Keratinocyte (primary cell): ENCODE measurements around the gene INTS14. TPM values are rescaled to one million over a fixed set of nuclear protein-coding genes. Genes with fewer than 3 reads are reported as not detected.

Experiments
- DNase-seq: peaks from one replicate; pipeline ENCODE4 v3.0.0-alpha.2; 2011; ENCODE audit warnings: low read depth, missing footprints, low spot score
- FAIRE-seq: peaks from 2 replicates; lab custom pipeline; 2011; peaks lifted over from hg19 to GRCh38; lab: Jason Lieb, UNC
- H2AFZ ChIP-seq: 2 replicates; pipeline ENCODE4 v1.6.0; 2012; ENCODE audit warnings: low read length, control low read depth, inconsistent platforms; ENCODE audit not compliant: control insufficient read depth
- H3K27ac ChIP-seq: 2 replicates; pipeline ENCODE4 v1.5.1; 2011; ENCODE audit warnings: low read length; ENCODE audit not compliant: control insufficient read depth, insufficient read depth
- H3K27me3 ChIP-seq: 3 replicates; pipeline ENCODE4 v1.6.0; 2011; ENCODE audit warnings: low read length; ENCODE audit not compliant: control insufficient read depth, insufficient read depth; ENCODE audit errors: extremely low read depth
- H3K36me3 ChIP-seq, 2 experiments: 2 replicates in 1 of 2; 3 replicates in 1 of 2; pipeline ENCODE4 v1.5.1; 2011; ENCODE audit warnings: low read length in 2 of 2, mild to moderate bottlenecking in 1 of 2; ENCODE audit not compliant: control insufficient read depth in 2 of 2, insufficient read depth in 2 of 2; ENCODE audit errors: extremely low read depth in 1 of 2
- H3K4me1 ChIP-seq: 3 replicates; pipeline ENCODE4 v1.5.1; 2011; ENCODE audit warnings: low read length; ENCODE audit not compliant: control insufficient read depth, insufficient read depth; ENCODE audit errors: extremely low read depth
- H3K4me2 ChIP-seq: 3 replicates; pipeline ENCODE4 v1.6.0; 2011; ENCODE audit warnings: low read depth, low read length; ENCODE audit not compliant: control insufficient read depth, insufficient read depth; ENCODE audit errors: extremely low read depth
- H3K4me3 ChIP-seq, 3 experiments: fragments of 200-600 bp in 1 of 3; sonication (generic) in 1 of 3; 2 replicates in 2 of 3; 3 replicates in 1 of 3; pipeline ENCODE4 v1.5.1; 2011 to 2016; ENCODE audit warnings: low read length in 3 of 3, mild to moderate bottlenecking in 3 of 3, control low read depth in 2 of 3, inconsistent platforms in 1 of 3, low read depth in 1 of 3, mixed read lengths in 1 of 3, mixed run types in 1 of 3, moderate library complexity in 1 of 3; ENCODE audit not compliant: control insufficient read depth in 2 of 3, insufficient read depth in 2 of 3; ENCODE audit errors: extremely low read depth in 1 of 3
- H3K79me2 ChIP-seq: 2 replicates; pipeline ENCODE4 v1.6.0; 2012; ENCODE audit warnings: low read length; ENCODE audit not compliant: control insufficient read depth, insufficient read depth
- H3K9ac ChIP-seq: 3 replicates; pipeline ENCODE4 v1.6.0; 2011; ENCODE audit warnings: low read length; ENCODE audit not compliant: control insufficient read depth, insufficient read depth; ENCODE audit errors: extremely low read depth
- H3K9me1 ChIP-seq: 3 replicates; pipeline ENCODE4 v1.6.0; 2011; ENCODE audit warnings: low read length; ENCODE audit not compliant: control insufficient read depth, insufficient read depth; ENCODE audit errors: extremely low read depth
- H3K9me3 ChIP-seq: 2 replicates; pipeline ENCODE4 v1.5.1; 2012; ENCODE audit warnings: low read depth, low read length; ENCODE audit not compliant: control insufficient read depth
- H4K20me1 ChIP-seq: 3 replicates; pipeline ENCODE4 v1.6.0; 2011; ENCODE audit warnings: low read length; ENCODE audit not compliant: control insufficient read depth, insufficient read depth; ENCODE audit errors: extremely low read depth
- EZH2 ChIP-seq: IDR thresholded peaks from one replicate; pipeline ENCODE4 v1.6.1; 2012; ENCODE audit warnings: inconsistent platforms, mild to moderate bottlenecking, low read length, moderate library complexity
- dilution Hi-C: fragments of 300-500 bp; cut with MboI; formaldehyde crosslinking; loops from one replicate; pipeline ENCODE4 v1.7.0; 2020; ENCODE audit warnings: low sequenced_read_pairs; ENCODE audit not compliant: extremely low pct_ligation_motif_present
- polyA plus RNA-seq, 5 experiments: library from polyadenylated mRNA; depleted of rRNA in 3 of 5; stranded (reverse) in 3 of 5; stranded (forward) in 1 of 5; unstranded in 1 of 5; fragments of >200 nt; gene quantifications; 1 replicate in 1 of 5; 2 replicates in 3 of 5; 3 replicates in 1 of 5; pipeline versions ENCODE4 v1.2.1 to v1.2.3, GENCODE V29; 2011 to 2012; ENCODE audit warnings: missing spikeins in 2 of 5, low read depth in 1 of 5, low replicate concordance in 1 of 5
- TF ChIP-seq, protein P1 (sequence below), 3 experiments: IDR thresholded peaks in 1 of 3; conservative IDR thresholded peaks in 1 of 3; optimal IDR thresholded peaks in 1 of 3; 2 replicates in 2 of 3; 3 replicates in 1 of 3; pipeline versions ENCODE3 to v1.5.1; 2011; ENCODE audit warnings: low read length in 3 of 3, mild to moderate bottlenecking in 3 of 3, moderate library complexity in 2 of 3, control low read depth in 1 of 3, inconsistent platforms in 1 of 3; ENCODE audit not compliant: insufficient read depth in 2 of 3; ENCODE audit errors: extremely low read depth in 1 of 3

The INTS14 gene
- polyA plus RNA-seq, 1 donor (not counting 4 experiments of a cell fraction or from before 2014, with no cell fraction given) = 51.0 TPM

- no peak overlapping the region for H2AFZ ChIP-seq
- dilution Hi-C loops = no loop called here
- H3K79me2 ChIP-seq = no peaks in the 10 kb centered on the region
- no peak overlapping the region for H3K27ac ChIP-seq
- no peaks in the 10 kb centered on the region for H3K9me3 ChIP-seq
- TF ChIP-seq EZH2 = no peak
- TF ChIP-seq, protein P1, sequence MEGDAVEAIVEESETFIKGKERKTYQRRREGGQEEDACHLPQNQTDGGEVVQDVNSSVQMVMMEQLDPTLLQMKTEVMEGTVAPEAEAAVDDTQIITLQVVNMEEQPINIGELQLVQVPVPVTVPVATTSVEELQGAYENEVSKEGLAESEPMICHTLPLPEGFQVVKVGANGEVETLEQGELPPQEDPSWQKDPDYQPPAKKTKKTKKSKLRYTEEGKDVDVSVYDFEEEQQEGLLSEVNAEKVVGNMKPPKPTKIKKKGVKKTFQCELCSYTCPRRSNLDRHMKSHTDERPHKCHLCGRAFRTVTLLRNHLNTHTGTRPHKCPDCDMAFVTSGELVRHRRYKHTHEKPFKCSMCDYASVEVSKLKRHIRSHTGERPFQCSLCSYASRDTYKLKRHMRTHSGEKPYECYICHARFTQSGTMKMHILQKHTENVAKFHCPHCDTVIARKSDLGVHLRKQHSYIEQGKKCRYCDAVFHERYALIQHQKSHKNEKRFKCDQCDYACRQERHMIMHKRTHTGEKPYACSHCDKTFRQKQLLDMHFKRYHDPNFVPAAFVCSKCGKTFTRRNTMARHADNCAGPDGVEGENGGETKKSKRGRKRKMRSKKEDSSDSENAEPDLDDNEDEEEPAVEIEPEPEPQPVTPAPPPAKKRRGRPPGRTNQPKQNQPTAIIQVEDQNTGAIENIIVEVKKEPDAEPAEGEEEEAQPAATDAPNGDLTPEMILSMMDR (optimal IDR thresholded peaks at IDR 0.05 in 1 of 3, IDR thresholded peaks at IDR 0.05 in 1 of 3, conservative IDR thresholded peaks at IDR 0.05 in 1 of 3; ENCODE audit: extremely low read depth in 1 of 3, insufficient read depth in 2 of 3, low read length in 3 of 3) = no peak
- no peak overlapping the region for H3K4me2 ChIP-seq
- no peak overlapping the region for H3K4me3 ChIP-seq
- DNase-seq = no peak
- H3K27me3 ChIP-seq = no peaks in the 10 kb centered on the region
- H3K4me1 ChIP-seq = peaks cover 35% of the 10 kb centered on the region
- peaks cover 2% of the 10 kb centered on the region for H3K9me1 ChIP-seq
- FAIRE-seq = peak; percentile 9
- H4K20me1 ChIP-seq = no peaks in the 10 kb centered on the region
- peaks cover 2 to 4% of the 10 kb centered on the region in 2 experiments for H3K36me3 ChIP-seq
- H3K9ac ChIP-seq = no peak overlapping the region
These were observed 41.2 kb upstream of the INTS14 start for GRCh38 chr15:65651831-65652749.

DNA sequence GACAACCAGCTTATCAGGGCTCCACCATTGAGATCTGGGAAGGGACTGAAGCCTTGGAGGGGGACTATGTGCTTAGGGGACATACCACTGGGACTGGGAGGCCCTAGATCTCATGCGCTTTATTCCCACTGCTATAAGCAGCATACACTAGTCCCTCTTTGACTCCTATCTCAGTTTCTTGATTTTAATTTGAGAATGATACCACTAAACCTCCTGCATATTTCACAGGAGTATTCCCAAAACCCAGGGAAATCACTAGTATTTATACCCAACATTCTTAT, 40.1 kb upstream of the INTS14 start:
- TF ChIP-seq, protein P1 (optimal IDR thresholded peaks at IDR 0.05 in 1 of 3, IDR thresholded peaks at IDR 0.05 in 1 of 3, conservative IDR thresholded peaks at IDR 0.05 in 1 of 3; ENCODE audit: extremely low read depth in 1 of 3, insufficient read depth in 2 of 3, low read length in 3 of 3) = no peak
- no peak for TF ChIP-seq EZH2

More for the DNA sequence above, 40.1 kb upstream of the INTS14 start:
- no peak overlapping the region for H3K4me2 ChIP-seq
- H4K20me1 ChIP-seq = no peaks in the 10 kb centered on the region
- H3K36me3 ChIP-seq = peaks cover 2 to 4% of the 10 kb centered on the region in 2 experiments
- no peak overlapping the region for H3K9ac ChIP-seq
- H3K4me1 ChIP-seq = peaks cover 33% of the 10 kb centered on the region
- H3K9me3 ChIP-seq = no peaks in the 10 kb centered on the region
- no peak overlapping the region for H2AFZ ChIP-seq
- no peak overlapping the region for H3K27ac ChIP-seq
- no peak for DNase-seq
- peaks cover 2% of the 10 kb centered on the region for H3K9me1 ChIP-seq
- H3K27me3 ChIP-seq = no peaks in the 10 kb centered on the region
- no peak for FAIRE-seq
- H3K4me3 ChIP-seq = no peak overlapping the region
- dilution Hi-C loops = no loop called here
- H3K79me2 ChIP-seq = no peaks in the 10 kb centered on the region
